ENCODE measurements around the gene FOXP4.

DNA sequence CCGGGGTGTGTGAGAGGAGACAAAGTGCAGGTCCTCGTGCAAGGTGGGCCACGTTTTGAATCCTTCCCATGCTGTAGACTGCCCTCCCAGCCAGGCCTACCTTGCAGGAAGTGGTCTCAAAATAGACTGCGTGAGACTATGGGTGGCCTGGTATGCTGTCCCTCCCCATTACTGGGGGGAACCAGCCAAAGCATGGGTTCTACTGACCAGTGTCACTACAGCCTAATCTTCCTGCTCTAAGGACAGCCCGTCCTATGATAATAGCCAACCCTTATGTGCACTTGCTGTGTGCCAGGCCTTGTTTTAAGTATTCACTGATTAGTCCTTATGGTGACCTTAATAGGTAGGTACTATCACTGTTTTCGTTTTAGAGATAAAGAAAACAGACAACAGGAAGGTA lies 38.0 kb downstream of the FOXP4 start:
- TF ChIP-seq, protein P1, sequence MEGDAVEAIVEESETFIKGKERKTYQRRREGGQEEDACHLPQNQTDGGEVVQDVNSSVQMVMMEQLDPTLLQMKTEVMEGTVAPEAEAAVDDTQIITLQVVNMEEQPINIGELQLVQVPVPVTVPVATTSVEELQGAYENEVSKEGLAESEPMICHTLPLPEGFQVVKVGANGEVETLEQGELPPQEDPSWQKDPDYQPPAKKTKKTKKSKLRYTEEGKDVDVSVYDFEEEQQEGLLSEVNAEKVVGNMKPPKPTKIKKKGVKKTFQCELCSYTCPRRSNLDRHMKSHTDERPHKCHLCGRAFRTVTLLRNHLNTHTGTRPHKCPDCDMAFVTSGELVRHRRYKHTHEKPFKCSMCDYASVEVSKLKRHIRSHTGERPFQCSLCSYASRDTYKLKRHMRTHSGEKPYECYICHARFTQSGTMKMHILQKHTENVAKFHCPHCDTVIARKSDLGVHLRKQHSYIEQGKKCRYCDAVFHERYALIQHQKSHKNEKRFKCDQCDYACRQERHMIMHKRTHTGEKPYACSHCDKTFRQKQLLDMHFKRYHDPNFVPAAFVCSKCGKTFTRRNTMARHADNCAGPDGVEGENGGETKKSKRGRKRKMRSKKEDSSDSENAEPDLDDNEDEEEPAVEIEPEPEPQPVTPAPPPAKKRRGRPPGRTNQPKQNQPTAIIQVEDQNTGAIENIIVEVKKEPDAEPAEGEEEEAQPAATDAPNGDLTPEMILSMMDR (conservative IDR thresholded peaks at IDR 0.05; ENCODE audit: low read length), result no peak
- TF ChIP-seq EZH2phosphoT487 (IDR thresholded peaks at IDR 0.05; ENCODE audit: borderline replicate concordance, low read depth, low read length), result no peak

All from OCI-LY7 (cell line).